GM19397 (cell line): Measurements from ENCODE around the gene GPR83.
"Not testable (repeated sequence)": the region's sequence is repeated elsewhere in the genome, so short reads cannot be mapped to it uniquely, and the experiment has no call there.

Source experiments
- ATAC-seq: cut with Tn5 transposase; IDR thresholded peaks from one replicate; pipeline ENCODE4 v1.9.1; 2021; ENCODE audit warnings: mild to moderate bottlenecking, moderate library complexity; ENCODE audit not compliant: unreplicated experiment

Gene GPR83

GRCh38 chr11:94376841-94377240 lies 24.4 kb downstream of the GPR83 start:
- no peak for ATAC-seq

GRCh38 chr11:94370576-94370975 lies 30.6 kb downstream of the GPR83 start:
- ATAC-seq = not testable (repeated sequence)

GRCh38 chr11:94350850-94351563 lies 50.2 kb downstream of the GPR83 start:
- not testable (repeated sequence) for ATAC-seq

GRCh38 chr11:94346311-94346710 lies 54.9 kb downstream of the GPR83 start:
- not testable (repeated sequence) for ATAC-seq

GRCh38 chr11:94343495-94343894 lies 57.7 kb downstream of the GPR83 start:
- ATAC-seq = no peak

GRCh38 chr11:94342250-94342649 lies 59.0 kb downstream of the GPR83 start:
- ATAC-seq = no peak

GRCh38 chr11:94338651-94339050 lies 62.6 kb downstream of the GPR83 start:
- ATAC-seq = no peak

- ATAC-seq = no peak
These were observed 65.2 kb downstream of the GPR83 start for GRCh38 chr11:94336033-94336432.

GRCh38 chr11:94332814-94333213 lies 68.4 kb downstream of the GPR83 start:
- ATAC-seq = no peak

GRCh38 chr11:94330789-94331188 lies 70.4 kb downstream of the GPR83 start:
- no peak for ATAC-seq

GRCh38 chr11:94329501-94329900 lies 71.7 kb downstream of the GPR83 start:
- no peak for ATAC-seq

GRCh38 chr11:94328587-94329080 lies 72.6 kb downstream of the GPR83 start:
- no peak for ATAC-seq
